ENCODE results near the gene RGS7.

RGS7 gene

DNA sequence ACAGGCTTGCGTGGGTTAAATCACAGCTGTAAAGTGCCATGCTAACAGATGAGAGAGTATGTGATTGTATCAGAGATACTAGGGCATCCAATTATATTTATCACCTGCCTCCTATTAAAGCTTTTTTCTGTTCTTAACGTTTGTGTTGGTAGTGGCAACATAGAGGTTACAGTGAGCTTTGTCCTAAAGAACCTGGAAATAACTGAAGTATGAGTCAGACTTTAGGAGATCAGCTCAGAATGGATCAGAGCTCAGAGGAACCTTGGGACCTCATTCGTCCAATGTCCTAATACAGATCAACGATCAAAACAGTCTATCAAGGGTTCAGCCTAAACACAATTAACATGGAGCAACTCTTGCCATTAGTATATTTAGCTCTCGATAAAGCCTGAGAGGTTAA lies 81.0 kb downstream of the RGS7 start:
- Histone ChIP-seq H3K27me3 (ENCODE audit: insufficient read depth, low read depth, severe bottlenecking) (no peaks in the 10 kb centered on the region), H3K4me3 (ENCODE audit: low read depth, low read length) (no peak overlapping the region), H3K27ac (no peak overlapping the region), H3K36me3 (no peaks in the 10 kb centered on the region), H3K9me3 (ENCODE audit: severe bottlenecking) (peaks cover 17% of the 10 kb centered on the region)
- no peak for DNase-seq
- TF ChIP-seq, protein P1, sequence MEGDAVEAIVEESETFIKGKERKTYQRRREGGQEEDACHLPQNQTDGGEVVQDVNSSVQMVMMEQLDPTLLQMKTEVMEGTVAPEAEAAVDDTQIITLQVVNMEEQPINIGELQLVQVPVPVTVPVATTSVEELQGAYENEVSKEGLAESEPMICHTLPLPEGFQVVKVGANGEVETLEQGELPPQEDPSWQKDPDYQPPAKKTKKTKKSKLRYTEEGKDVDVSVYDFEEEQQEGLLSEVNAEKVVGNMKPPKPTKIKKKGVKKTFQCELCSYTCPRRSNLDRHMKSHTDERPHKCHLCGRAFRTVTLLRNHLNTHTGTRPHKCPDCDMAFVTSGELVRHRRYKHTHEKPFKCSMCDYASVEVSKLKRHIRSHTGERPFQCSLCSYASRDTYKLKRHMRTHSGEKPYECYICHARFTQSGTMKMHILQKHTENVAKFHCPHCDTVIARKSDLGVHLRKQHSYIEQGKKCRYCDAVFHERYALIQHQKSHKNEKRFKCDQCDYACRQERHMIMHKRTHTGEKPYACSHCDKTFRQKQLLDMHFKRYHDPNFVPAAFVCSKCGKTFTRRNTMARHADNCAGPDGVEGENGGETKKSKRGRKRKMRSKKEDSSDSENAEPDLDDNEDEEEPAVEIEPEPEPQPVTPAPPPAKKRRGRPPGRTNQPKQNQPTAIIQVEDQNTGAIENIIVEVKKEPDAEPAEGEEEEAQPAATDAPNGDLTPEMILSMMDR (IDR thresholded peaks at IDR 0.05; ENCODE audit: low read depth, low read length), result no peak

DNA sequence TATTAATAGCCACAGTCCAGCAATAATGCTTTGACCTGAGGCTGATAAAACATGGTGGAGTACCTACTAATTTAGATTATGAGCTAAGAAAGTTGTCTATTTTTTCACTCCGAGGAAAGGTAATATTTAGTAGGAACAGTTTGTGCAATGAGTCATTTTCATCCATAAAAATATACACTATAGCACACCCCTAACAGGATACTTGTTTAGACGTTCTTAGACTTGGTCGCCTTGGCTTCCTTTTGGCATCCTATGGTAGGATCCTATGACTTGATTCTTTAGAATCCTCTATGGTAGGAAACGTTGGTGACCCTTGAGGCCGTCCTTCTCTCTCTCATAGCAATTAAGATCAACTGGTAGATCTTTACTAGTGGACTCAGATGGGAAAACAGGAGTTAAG lies 81.8 kb downstream of the RGS7 start:
- H3K9me3 ChIP-seq (ENCODE audit: severe bottlenecking), result peaks cover 17% of the 10 kb centered on the region
- H3K4me3 ChIP-seq (ENCODE audit: low read depth, low read length), result no peak overlapping the region
- H3K27me3 ChIP-seq (ENCODE audit: insufficient read depth, low read depth, severe bottlenecking), result no peaks in the 10 kb centered on the region
- no peak overlapping the region for H3K27ac ChIP-seq
- TF ChIP-seq, protein P1 (IDR thresholded peaks at IDR 0.05; ENCODE audit: low read depth, low read length), result no peak
- H3K36me3 ChIP-seq, result no peaks in the 10 kb centered on the region
- no peak for DNase-seq

DNA sequence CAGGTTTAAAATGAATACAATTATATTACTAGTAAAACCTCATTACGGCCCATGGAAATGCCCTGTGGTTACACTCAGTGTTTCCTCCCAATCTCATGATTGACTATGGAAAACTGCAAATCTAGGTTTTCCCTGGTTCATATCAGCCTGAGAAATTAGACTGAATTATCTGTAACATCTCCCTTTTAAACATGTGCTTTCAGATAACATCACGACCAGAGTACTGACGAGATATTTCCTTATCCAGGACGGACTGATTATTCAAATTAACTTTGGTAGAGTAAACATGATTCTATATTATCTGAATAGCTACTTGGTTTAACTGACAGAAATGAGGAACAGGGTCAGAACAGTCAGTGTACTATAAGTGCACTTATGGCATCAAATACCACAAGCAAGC lies 82.3 kb downstream of the RGS7 start:
- Histone ChIP-seq H3K36me3 (no peaks in the 10 kb centered on the region), H3K4me3 (ENCODE audit: low read depth, low read length) (no peak overlapping the region), H3K27ac (no peak overlapping the region), H3K27me3 (ENCODE audit: insufficient read depth, low read depth, severe bottlenecking) (no peaks in the 10 kb centered on the region), H3K9me3 (ENCODE audit: severe bottlenecking) (peaks cover 17% of the 10 kb centered on the region)
- DNase-seq, result no peak
- TF ChIP-seq, protein P1 (IDR thresholded peaks at IDR 0.05; ENCODE audit: low read depth, low read length), result no peak

DNA sequence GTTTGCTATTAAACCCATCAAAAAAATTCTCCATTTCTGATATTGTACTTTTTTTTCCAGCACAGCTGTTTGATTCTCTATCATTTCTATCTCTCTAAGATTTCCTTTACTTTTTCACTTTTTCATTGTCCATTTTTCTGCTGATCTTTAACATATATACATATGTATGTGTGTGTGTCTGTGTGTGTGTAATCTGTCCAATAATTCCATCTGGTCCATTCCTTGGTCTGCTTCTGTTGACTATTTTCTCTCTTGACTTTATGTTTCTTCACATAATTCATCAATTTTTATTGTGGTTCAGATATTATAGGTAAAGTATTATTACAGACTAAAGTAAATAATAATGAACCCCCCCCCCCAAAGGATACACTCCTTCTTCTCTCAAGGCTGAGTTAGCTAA lies 84.2 kb downstream of the RGS7 start:
- no peak for DNase-seq
- Histone ChIP-seq H3K9me3 (ENCODE audit: severe bottlenecking) (peaks cover 17% of the 10 kb centered on the region), H3K36me3 (no peaks in the 10 kb centered on the region), H3K27me3 (ENCODE audit: insufficient read depth, low read depth, severe bottlenecking) (no peaks in the 10 kb centered on the region), H3K4me3 (ENCODE audit: low read depth, low read length) (no peak overlapping the region), H3K27ac (no peak overlapping the region)
- TF ChIP-seq, protein P1 (IDR thresholded peaks at IDR 0.05; ENCODE audit: low read depth, low read length), result no peak

DNA sequence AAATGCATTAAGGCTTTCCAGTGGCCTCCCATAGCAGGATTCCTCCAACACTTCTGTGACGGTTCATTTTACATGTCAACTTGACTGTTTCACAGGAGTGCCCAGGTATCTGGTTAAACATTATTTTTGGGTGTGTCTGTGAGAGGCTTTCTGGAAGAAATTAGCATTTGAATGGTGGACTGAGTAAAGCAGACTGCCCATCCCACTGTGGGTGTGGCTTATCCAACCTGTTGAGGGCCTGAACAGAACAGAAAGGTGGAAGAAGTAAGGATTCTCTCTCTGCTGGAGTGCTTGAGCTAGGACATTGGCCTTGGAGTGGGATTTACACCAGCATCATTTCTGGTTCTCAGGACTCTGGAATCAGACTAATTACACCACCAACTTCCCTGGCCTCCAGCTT lies 85.6 kb downstream of the RGS7 start:
- Histone ChIP-seq H3K9me3 (ENCODE audit: severe bottlenecking) (peaks cover 17% of the 10 kb centered on the region), H3K36me3 (no peaks in the 10 kb centered on the region), H3K27ac (no peak overlapping the region), H3K27me3 (ENCODE audit: insufficient read depth, low read depth, severe bottlenecking) (no peaks in the 10 kb centered on the region), H3K4me3 (ENCODE audit: low read depth, low read length) (no peak overlapping the region)
- DNase-seq, result no peak
- TF ChIP-seq, protein P1 (IDR thresholded peaks at IDR 0.05; ENCODE audit: low read depth, low read length), result no peak

DNA sequence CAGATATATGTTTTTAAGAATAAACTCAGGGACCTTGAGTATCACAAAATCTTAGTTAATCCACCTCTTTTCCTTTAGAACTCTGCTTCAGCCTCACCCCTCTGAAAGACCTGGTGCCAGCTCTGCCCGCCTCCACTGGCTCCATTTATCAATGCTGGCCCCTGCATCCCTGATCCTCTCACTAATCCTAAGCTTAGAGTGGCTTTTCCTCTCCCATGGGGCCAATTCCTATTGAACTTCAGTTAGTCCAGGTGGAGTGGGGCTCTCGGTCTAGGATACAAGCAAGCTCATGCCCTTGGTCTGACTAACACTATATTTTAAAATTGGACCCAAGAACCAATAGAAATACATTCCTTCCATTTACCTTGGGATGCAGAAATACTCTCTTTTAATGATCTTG lies 87.0 kb downstream of the RGS7 start:
- H3K4me3 ChIP-seq (ENCODE audit: low read depth, low read length), result no peak overlapping the region
- DNase-seq, result peak; percentile 85
- peak overlapping the region; percentile 19; the same call in 1 of the 2 replicates for H3K27ac ChIP-seq
- TF ChIP-seq, protein P1 (IDR thresholded peaks at IDR 0.05; ENCODE audit: low read depth, low read length), result no peak
- no peaks in the 10 kb centered on the region for H3K27me3 ChIP-seq (ENCODE audit: insufficient read depth, low read depth, severe bottlenecking)
- H3K9me3 ChIP-seq (ENCODE audit: severe bottlenecking), result peaks cover 17% of the 10 kb centered on the region
- H3K36me3 ChIP-seq, result no peaks in the 10 kb centered on the region

Measured in WERI-Rb-1 (cell line).